ENCODE measurements around the gene HIBADH. TPM values are rescaled to one million over a fixed set of nuclear protein-coding genes. Genes with fewer than 3 reads are reported as not detected.

Gene HIBADH
- total and polyA plus RNA-seq, 2 donors (not counting 3 experiments of a cell fraction or from before 2014, with no cell fraction given) = 22.6 to 30.5 TPM

DNA sequence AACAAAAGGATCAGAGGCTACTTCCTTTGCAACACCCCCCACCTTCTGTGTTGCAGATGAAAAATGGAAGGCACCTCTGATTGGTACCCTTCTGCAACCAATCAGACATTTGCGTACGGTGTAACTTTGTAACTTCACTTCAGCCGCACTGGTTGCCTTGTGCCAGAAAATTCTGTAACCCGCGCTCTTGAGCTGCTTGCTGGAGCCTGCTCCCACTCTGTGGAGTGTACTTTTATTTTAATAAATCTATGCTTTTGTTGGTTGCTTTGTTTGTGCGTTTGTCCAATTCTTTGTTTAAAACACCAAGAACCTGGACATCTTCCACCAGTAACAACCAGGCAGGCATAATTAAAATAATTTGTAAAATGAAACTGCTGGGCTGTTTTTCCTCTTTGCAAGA is 45.8 kb upstream of the HIBADH start:
- intact Hi-C loops (cut with micrococcal nuclease) (no loop called here), dilution Hi-C loops (cut with MboI; ENCODE audit: extremely low pct_ligation_motif_present, low sequenced_read_pairs) (no loop called here)
- Histone ChIP-seq H3K79me2 (ENCODE audit: control insufficient read depth, insufficient read depth, low read length) (no peaks in the 10 kb centered on the region), H3K4me2 (ENCODE audit: insufficient read depth, low read length) (no peak overlapping the region), H3K9me1 (replicated peaks; ENCODE audit: control insufficient read depth, extremely low read depth, insufficient read depth, low read length) (no peaks in the 10 kb centered on the region), H3K9me3 (replicated peaks; ENCODE audit: control insufficient read depth, insufficient read depth, low read length) (no peaks in the 10 kb centered on the region), H4K20me1 (replicated peaks; ENCODE audit: control insufficient read depth, extremely low read depth, insufficient read depth, low read length) (no peaks in the 10 kb centered on the region), H3K4me1 (ENCODE audit: control insufficient read depth, extremely low read depth, insufficient read depth, low read length) (no peaks in the 10 kb centered on the region), H3K4me3 (replicated peaks in 1 of 3; ENCODE audit: insufficient read depth in 1 of 3, low read depth in 1 of 3, low read length in 3 of 3) (no peak overlapping the region), H3K27ac (ENCODE audit: insufficient read depth, low read depth, low read length) (no peak overlapping the region), H3K36me3 (ENCODE audit: control insufficient read depth in 2 of 2, extremely low read depth in 1 of 2, insufficient read depth in 2 of 2, low read length in 2 of 2) (no peaks in the 10 kb centered on the region), H2AFZ (ENCODE audit: low read depth, low read length) (no peak overlapping the region), H3K27me3 (ENCODE audit: control insufficient read depth in 2 of 2, insufficient read depth in 2 of 2, low read length in 2 of 2) (no peaks in the 10 kb centered on the region), H3K9ac (replicated peaks; ENCODE audit: extremely low read depth, insufficient read depth, low read length) (no peak overlapping the region)
- ChIA-PET CTCF (interaction anchor here (1.9 kb wide), 1 partner anchor 103 kb away, joined by 5 read pairs; no protein-coding TSS in a partner anchor), POLR2A (no interaction called here)
- DNase-seq (ENCODE audit: low read depth, low spot score) (no peak), FAIRE-seq (no peak)
- TF ChIP-seq JUN (IDR thresholded peaks at IDR 0.05; ENCODE audit: borderline replicate concordance, insufficient read depth, insufficient read length, low read depth) = no peak
- TF ChIP-seq CTCF (IDR thresholded peaks at IDR 0.05; ENCODE audit: extremely low read depth in 1 of 2, insufficient read depth in 1 of 2, low read depth in 1 of 2, low read length in 2 of 2) = no peak
- no peak for TF ChIP-seq GATA2 (IDR thresholded peaks at IDR 0.05; ENCODE audit: insufficient read depth, insufficient read length, low read depth, low read length)
- TF ChIP-seq MYC (IDR thresholded peaks at IDR 0.05; ENCODE audit: low read depth, low read length) = no peak
- no TSS peak for BruUV-seq (replicated peaks)

GRCh38 chr7:27705200-27705594 is 42.5 kb upstream of the HIBADH start:
- H3K79me2 ChIP-seq (ENCODE audit: control insufficient read depth, insufficient read depth, low read length) = no peaks in the 10 kb centered on the region
- no peak overlapping the region for H3K27ac ChIP-seq (ENCODE audit: insufficient read depth, low read depth, low read length)
- ChIA-PET POLR2A (no interaction called here), CTCF (interaction anchor here (1.3 kb wide), 1 partner anchor 70 kb away, joined by 6 read pairs; no protein-coding TSS in a partner anchor)
- intact Hi-C loops (cut with micrococcal nuclease) (no loop called here), dilution Hi-C loops (cut with MboI; ENCODE audit: extremely low pct_ligation_motif_present, low sequenced_read_pairs) (no loop called here)
- no TSS peak for BruUV-seq (replicated peaks)
- no peak overlapping the region for H3K4me3 ChIP-seq (replicated peaks in 1 of 3; ENCODE audit: insufficient read depth in 1 of 3, low read depth in 1 of 3, low read length in 3 of 3)
- no peaks in the 10 kb centered on the region for H4K20me1 ChIP-seq (replicated peaks; ENCODE audit: control insufficient read depth, extremely low read depth, insufficient read depth, low read length)
- no peaks in the 10 kb centered on the region for H3K9me1 ChIP-seq (replicated peaks; ENCODE audit: control insufficient read depth, extremely low read depth, insufficient read depth, low read length)
- no peaks in the 10 kb centered on the region for H3K27me3 ChIP-seq (ENCODE audit: control insufficient read depth in 2 of 2, insufficient read depth in 2 of 2, low read length in 2 of 2)
- DNase-seq (ENCODE audit: low read depth, low spot score) (no peak), FAIRE-seq (no peak)
- no peak overlapping the region for H3K4me2 ChIP-seq (ENCODE audit: insufficient read depth, low read length)
- no peak overlapping the region for H3K9ac ChIP-seq (replicated peaks; ENCODE audit: extremely low read depth, insufficient read depth, low read length)
- no peaks in the 10 kb centered on the region for H3K36me3 ChIP-seq (ENCODE audit: control insufficient read depth in 2 of 2, extremely low read depth in 1 of 2, insufficient read depth in 2 of 2, low read length in 2 of 2)
- TF ChIP-seq POLR2AphosphoS5 (IDR thresholded peaks at IDR 0.05; ENCODE audit: insufficient read depth, low read depth, low read length) (no peak), MYC (IDR thresholded peaks at IDR 0.05; ENCODE audit: low read depth, low read length) (no peak), GATA2 (IDR thresholded peaks at IDR 0.05; ENCODE audit: insufficient read depth, insufficient read length, low read depth, low read length) (no peak), MAX (IDR thresholded peaks at IDR 0.05; ENCODE audit: insufficient read depth, insufficient read length) (no peak), POLR2A (IDR thresholded peaks at IDR 0.05; ENCODE audit: low read depth, low read length) (no peak), FOS (IDR thresholded peaks at IDR 0.05; ENCODE audit: borderline replicate concordance, insufficient read depth, low read length) (no peak), EZH2 (IDR thresholded peaks at IDR 0.05; ENCODE audit: borderline replicate concordance, low read depth, low read length, severe bottlenecking) (no peak)
- no peak overlapping the region for H2AFZ ChIP-seq (ENCODE audit: low read depth, low read length)
- no peaks in the 10 kb centered on the region for H3K4me1 ChIP-seq (ENCODE audit: control insufficient read depth, extremely low read depth, insufficient read depth, low read length)
- H3K9me3 ChIP-seq (replicated peaks; ENCODE audit: control insufficient read depth, insufficient read depth, low read length) = no peaks in the 10 kb centered on the region

All from endothelial cell of umbilical vein (primary cell).